Measurements from ENCODE around the gene NOTCH4.

DNA sequence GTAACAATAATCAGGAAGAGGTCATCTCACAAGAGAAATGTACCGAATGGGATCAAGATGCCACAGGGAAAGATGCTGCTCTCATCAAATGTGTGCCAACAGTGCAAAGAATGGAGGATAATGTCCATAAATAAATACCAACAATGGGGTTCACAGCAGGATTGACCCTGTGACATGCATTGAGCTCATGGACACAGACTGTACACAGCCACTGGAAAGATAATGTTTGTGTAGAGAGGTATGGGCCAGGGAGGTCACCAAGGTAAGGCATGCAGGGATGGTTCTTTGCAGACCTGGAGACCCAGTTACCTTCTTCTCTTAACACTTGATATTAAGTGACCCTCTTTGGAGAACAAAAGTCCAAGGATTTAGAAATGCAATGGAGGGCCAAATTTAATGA, 49.5 kb downstream of the NOTCH4 start:
- TF ChIP-seq NFE2L2 (IDR thresholded peaks at IDR 0.05; ENCODE audit: low read depth, low read length) (no peak), POLR2A (IDR thresholded peaks at IDR 0.05; ENCODE audit: low read depth, low read length) (no peak), RAD21 (IDR thresholded peaks at IDR 0.05; ENCODE audit: low read length) (no peak), MAFK (IDR thresholded peaks at IDR 0.05; ENCODE audit: low read depth, low read length) (no peak), SMC3 (IDR thresholded peaks at IDR 0.05; ENCODE audit: low read depth, low read length) (no peak), RFX5 (IDR thresholded peaks at IDR 0.05; ENCODE audit: low read depth, low read length) (no peak), MAZ (IDR thresholded peaks at IDR 0.05; ENCODE audit: borderline replicate concordance, low read depth, low read length) (no peak), BHLHE40 (IDR thresholded peaks at IDR 0.05; ENCODE audit: low read depth, low read length) (no peak), MXI1 (IDR thresholded peaks at IDR 0.05; ENCODE audit: borderline replicate concordance, low read depth, low read length) (no peak)
- TF ChIP-seq, protein P1, sequence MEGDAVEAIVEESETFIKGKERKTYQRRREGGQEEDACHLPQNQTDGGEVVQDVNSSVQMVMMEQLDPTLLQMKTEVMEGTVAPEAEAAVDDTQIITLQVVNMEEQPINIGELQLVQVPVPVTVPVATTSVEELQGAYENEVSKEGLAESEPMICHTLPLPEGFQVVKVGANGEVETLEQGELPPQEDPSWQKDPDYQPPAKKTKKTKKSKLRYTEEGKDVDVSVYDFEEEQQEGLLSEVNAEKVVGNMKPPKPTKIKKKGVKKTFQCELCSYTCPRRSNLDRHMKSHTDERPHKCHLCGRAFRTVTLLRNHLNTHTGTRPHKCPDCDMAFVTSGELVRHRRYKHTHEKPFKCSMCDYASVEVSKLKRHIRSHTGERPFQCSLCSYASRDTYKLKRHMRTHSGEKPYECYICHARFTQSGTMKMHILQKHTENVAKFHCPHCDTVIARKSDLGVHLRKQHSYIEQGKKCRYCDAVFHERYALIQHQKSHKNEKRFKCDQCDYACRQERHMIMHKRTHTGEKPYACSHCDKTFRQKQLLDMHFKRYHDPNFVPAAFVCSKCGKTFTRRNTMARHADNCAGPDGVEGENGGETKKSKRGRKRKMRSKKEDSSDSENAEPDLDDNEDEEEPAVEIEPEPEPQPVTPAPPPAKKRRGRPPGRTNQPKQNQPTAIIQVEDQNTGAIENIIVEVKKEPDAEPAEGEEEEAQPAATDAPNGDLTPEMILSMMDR (conservative IDR thresholded peaks at IDR 0.05; ENCODE audit: low read depth, low read length): no peak
- TF ChIP-seq, protein P2, sequence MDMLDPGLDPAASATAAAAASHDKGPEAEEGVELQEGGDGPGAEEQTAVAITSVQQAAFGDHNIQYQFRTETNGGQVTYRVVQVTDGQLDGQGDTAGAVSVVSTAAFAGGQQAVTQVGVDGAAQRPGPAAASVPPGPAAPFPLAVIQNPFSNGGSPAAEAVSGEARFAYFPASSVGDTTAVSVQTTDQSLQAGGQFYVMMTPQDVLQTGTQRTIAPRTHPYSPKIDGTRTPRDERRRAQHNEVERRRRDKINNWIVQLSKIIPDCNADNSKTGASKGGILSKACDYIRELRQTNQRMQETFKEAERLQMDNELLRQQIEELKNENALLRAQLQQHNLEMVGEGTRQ (IDR thresholded peaks at IDR 0.05; ENCODE audit: low read depth, low read length): no peak
- TF ChIP-seq, protein P3, sequence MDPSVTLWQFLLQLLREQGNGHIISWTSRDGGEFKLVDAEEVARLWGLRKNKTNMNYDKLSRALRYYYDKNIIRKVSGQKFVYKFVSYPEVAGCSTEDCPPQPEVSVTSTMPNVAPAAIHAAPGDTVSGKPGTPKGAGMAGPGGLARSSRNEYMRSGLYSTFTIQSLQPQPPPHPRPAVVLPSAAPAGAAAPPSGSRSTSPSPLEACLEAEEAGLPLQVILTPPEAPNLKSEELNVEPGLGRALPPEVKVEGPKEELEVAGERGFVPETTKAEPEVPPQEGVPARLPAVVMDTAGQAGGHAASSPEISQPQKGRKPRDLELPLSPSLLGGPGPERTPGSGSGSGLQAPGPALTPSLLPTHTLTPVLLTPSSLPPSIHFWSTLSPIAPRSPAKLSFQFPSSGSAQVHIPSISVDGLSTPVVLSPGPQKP (IDR thresholded peaks at IDR 0.05; ENCODE audit: borderline replicate concordance, low read depth, low read length): no peak
